Endothelial cell of umbilical vein (primary cell): Measurements from ENCODE around the gene RLF. TPM values are rescaled to one million over a fixed set of nuclear protein-coding genes. Genes with fewer than 3 reads are reported as not detected.

Experiments used
- BruUV-seq: library from RNA; stranded (reverse); fragments of 400-500 nt; replicated peaks from 2 replicates; lab custom pipeline; 2021; lab: Mats Ljungman, UMichigan
- CTCF ChIA-PET: fragments of 300-600, 350-600 bp; sonication (Branson Sonifier 250); formaldehyde crosslinking; loops from one replicate; lab custom pipeline; 2021; ENCODE audit warnings: antibody characterized with exemption, inconsistent platforms; lab: Charles Lee
- POLR2A ChIA-PET: fragments of 300-600, 350-600 bp; sonication (Branson Sonifier 250); formaldehyde crosslinking; loops from one replicate; lab custom pipeline; 2021; ENCODE audit warnings: antibody characterized with exemption, inconsistent platforms; lab: Charles Lee
- DNase-seq: peaks from one replicate; pipeline ENCODE4 v3.0.0-alpha.2; 2011; ENCODE audit warnings: low read depth, low spot score
- FAIRE-seq: peaks from 2 replicates; lab custom pipeline; 2011; peaks lifted over from hg19 to GRCh38; lab: Jason Lieb, UNC
- H2AFZ ChIP-seq: 2 replicates; pipeline ENCODE4 v1.6.0; 2012; ENCODE audit warnings: low read depth, low read length, control low read depth, inconsistent platforms
- H3K27ac ChIP-seq: 2 replicates; pipeline ENCODE4 v1.5.1; 2011; ENCODE audit warnings: low read depth, mild to moderate bottlenecking, control low read depth, low read length, moderate library complexity; ENCODE audit not compliant: insufficient read depth
- H3K27me3 ChIP-seq, 2 experiments: 2 replicates each; pipeline versions ENCODE4 v1.6.0 to v1.6.1; 2011; ENCODE audit warnings: low read length in 2 of 2, mixed read lengths in 1 of 2; ENCODE audit not compliant: control insufficient read depth in 2 of 2, insufficient read depth in 2 of 2
- H3K36me3 ChIP-seq, 2 experiments: 2 replicates in 1 of 2; 3 replicates in 1 of 2; pipeline ENCODE4 v1.5.1; 2011; ENCODE audit warnings: low read length in 2 of 2, mild to moderate bottlenecking in 1 of 2, moderate library complexity in 1 of 2; ENCODE audit not compliant: control insufficient read depth in 2 of 2, insufficient read depth in 2 of 2; ENCODE audit errors: extremely low read depth in 1 of 2
- H3K4me1 ChIP-seq: 3 replicates; pipeline ENCODE4 v1.5.1; 2011; ENCODE audit warnings: mild to moderate bottlenecking, low read length; ENCODE audit not compliant: control insufficient read depth, insufficient read depth; ENCODE audit errors: extremely low read depth
- H3K4me2 ChIP-seq: 2 replicates; pipeline ENCODE4 v1.6.1; 2011; ENCODE audit warnings: low read length, control low read depth, mixed read lengths; ENCODE audit not compliant: insufficient read depth
- H3K4me3 ChIP-seq, 3 experiments: fragments of 200-600 bp in 1 of 3; sonication (generic), shearing (Covaris generic) in 1 of 3; replicated peaks in 1 of 3; 2 replicates each; pipeline ENCODE4 v1.5.1; 2011 to 2016; ENCODE audit warnings: control low read depth in 3 of 3, low read length in 3 of 3, mild to moderate bottlenecking in 2 of 3, inconsistent platforms in 1 of 3, low read depth in 1 of 3, moderate library complexity in 1 of 3; ENCODE audit not compliant: insufficient read depth in 1 of 3
- H3K79me2 ChIP-seq: 2 replicates; pipeline ENCODE4 v1.6.0; 2012; ENCODE audit warnings: low read length, inconsistent platforms; ENCODE audit not compliant: control insufficient read depth, insufficient read depth
- H3K9ac ChIP-seq: replicated peaks from 2 replicates; pipeline ENCODE3; 2011; ENCODE audit warnings: low read length, control low read depth; ENCODE audit not compliant: insufficient read depth; ENCODE audit errors: extremely low read depth
- H3K9me1 ChIP-seq: replicated peaks from 3 replicates; pipeline ENCODE4 v1.6.0; 2011; ENCODE audit warnings: mild to moderate bottlenecking, low read length; ENCODE audit not compliant: control insufficient read depth, insufficient read depth; ENCODE audit errors: extremely low read depth
- H3K9me3 ChIP-seq: replicated peaks from 2 replicates; pipeline ENCODE4 v1.5.1; 2012; ENCODE audit warnings: low read length, inconsistent platforms; ENCODE audit not compliant: control insufficient read depth, insufficient read depth
- H4K20me1 ChIP-seq: replicated peaks from 2 replicates; pipeline ENCODE3; 2011; ENCODE audit warnings: mild to moderate bottlenecking, low read length; ENCODE audit not compliant: control insufficient read depth, insufficient read depth; ENCODE audit errors: extremely low read depth
- EZH2 ChIP-seq: IDR thresholded peaks from 2 replicates; pipeline ENCODE4 v1.6.1; 2012; ENCODE audit warnings: borderline replicate concordance, low read depth, mild to moderate bottlenecking, moderate library complexity, low read length, inconsistent platforms; ENCODE audit not compliant: severe bottlenecking
- FOS ChIP-seq: IDR thresholded peaks from 2 replicates; pipeline ENCODE4 v1.6.1; 2011; ENCODE audit warnings: mild to moderate bottlenecking, low read length, moderate library complexity, borderline replicate concordance; ENCODE audit not compliant: insufficient read depth
- GATA2 ChIP-seq: IDR thresholded peaks from 2 replicates; pipeline ENCODE4 v1.7.0; 2011; ENCODE audit warnings: low read depth, mild to moderate bottlenecking, moderate library complexity, mixed read lengths, low read length; ENCODE audit not compliant: insufficient read length, insufficient read depth
- JUN ChIP-seq: IDR thresholded peaks from 2 replicates; pipeline ENCODE4 v1.6.1; 2011; ENCODE audit warnings: borderline replicate concordance, low read depth; ENCODE audit not compliant: insufficient read length, insufficient read depth
- MYC ChIP-seq: IDR thresholded peaks from one replicate; pipeline ENCODE4 v1.6.1; 2011; ENCODE audit warnings: mild to moderate bottlenecking, low read depth, low read length
- POLR2A ChIP-seq: IDR thresholded peaks from 2 replicates; pipeline ENCODE4 v1.6.1; 2012; ENCODE audit warnings: low read depth, mild to moderate bottlenecking, control low read depth, low read length
- POLR2AphosphoS5 ChIP-seq: IDR thresholded peaks from 2 replicates; pipeline ENCODE4 v1.6.1; 2012; ENCODE audit warnings: low read depth, mild to moderate bottlenecking, control low read depth, low read length, moderate library complexity; ENCODE audit not compliant: insufficient read depth
- dilution Hi-C: fragments of 300-500 bp; cut with MboI; formaldehyde crosslinking; loops from one replicate; pipeline ENCODE4 v1.15.0; 2019; ENCODE audit warnings: low sequenced_read_pairs; ENCODE audit not compliant: extremely low pct_ligation_motif_present
- intact Hi-C: fragments of 100-400 bp; cut with micrococcal nuclease; formaldehyde crosslinking; loops from one replicate; pipeline ENCODE4 v1.10.0; 2022
- polyA plus RNA-seq, 4 experiments: library from polyadenylated mRNA; depleted of rRNA in 3 of 4; stranded (reverse) in 3 of 4; unstranded in 1 of 4; fragments of >200 nt; gene quantifications; 2 replicates each; pipeline versions ENCODE4 v1.2.1 to v1.2.3, GENCODE V29; 2011 to 2012; ENCODE audit warnings: missing spikeins in 1 of 4
- total RNA-seq: library from RNA; stranded (reverse); gene quantifications from 2 replicates; pipeline ENCODE4 v1.2.3, GENCODE V29; 2021
- TF ChIP-seq, protein P1 (sequence below), 2 donors: IDR thresholded peaks; 1 replicate in 1 of 2; 2 replicates in 1 of 2; pipeline ENCODE4 v1.5.1; 2011; ENCODE audit warnings: low read length in 2 of 2, mild to moderate bottlenecking in 2 of 2, moderate library complexity in 2 of 2, control low read depth in 1 of 2, inconsistent platforms in 1 of 2, low read depth in 1 of 2; ENCODE audit not compliant: insufficient read depth in 1 of 2; ENCODE audit errors: extremely low read depth in 1 of 2
- TF ChIP-seq, protein P2 (sequence below): IDR thresholded peaks from 2 replicates; pipeline ENCODE4 v1.6.1; 2011; ENCODE audit not compliant: insufficient read depth, insufficient read length

RLF gene
- total and polyA plus RNA-seq, 2 donors (not counting 3 experiments of a cell fraction or from before 2014, with no cell fraction given), result 2.7 to 9.4 TPM

DNA sequence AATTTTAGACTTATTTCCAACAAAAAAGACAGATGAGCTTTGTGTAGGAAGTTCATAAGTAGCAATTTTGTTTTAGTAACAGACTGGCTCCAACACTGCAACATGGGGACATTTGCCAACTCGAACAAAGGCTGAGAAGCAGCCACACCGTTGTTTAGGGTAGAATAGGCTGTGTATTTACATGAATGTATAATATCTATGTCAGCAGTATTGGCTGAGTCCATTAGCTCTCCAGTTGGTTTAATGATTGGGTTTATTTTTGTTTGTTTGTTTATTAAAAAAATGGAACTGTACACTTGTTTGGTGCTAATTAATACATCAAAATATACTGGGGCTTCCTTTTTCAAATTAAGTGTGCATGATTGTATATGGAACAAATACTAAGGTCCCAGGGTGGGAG is 79.2 kb downstream of the RLF start:
- Histone ChIP-seq H3K9ac (no peak overlapping the region), H2AFZ (no peak overlapping the region), H3K27me3 (no peaks in the 10 kb centered on the region), H3K4me2 (no peak overlapping the region), H3K4me3 (no peak overlapping the region), H3K9me1 (no peaks in the 10 kb centered on the region), H4K20me1 (no peaks in the 10 kb centered on the region), H3K79me2 (no peaks in the 10 kb centered on the region), H3K9me3 (no peaks in the 10 kb centered on the region), H3K36me3 (peaks cover 7 to 10% of the 10 kb centered on the region in 2 experiments), H3K4me1 (peaks cover 16% of the 10 kb centered on the region), H3K27ac (no peak overlapping the region)
- POLR2A ChIA-PET, result no interaction called here
- FAIRE-seq (no peak), DNase-seq (no peak)
- TF ChIP-seq POLR2A (no peak), MYC (no peak), EZH2 (no peak), JUN (no peak), GATA2 (no peak), POLR2AphosphoS5 (no peak), FOS (no peak)
- TF ChIP-seq, protein P1, sequence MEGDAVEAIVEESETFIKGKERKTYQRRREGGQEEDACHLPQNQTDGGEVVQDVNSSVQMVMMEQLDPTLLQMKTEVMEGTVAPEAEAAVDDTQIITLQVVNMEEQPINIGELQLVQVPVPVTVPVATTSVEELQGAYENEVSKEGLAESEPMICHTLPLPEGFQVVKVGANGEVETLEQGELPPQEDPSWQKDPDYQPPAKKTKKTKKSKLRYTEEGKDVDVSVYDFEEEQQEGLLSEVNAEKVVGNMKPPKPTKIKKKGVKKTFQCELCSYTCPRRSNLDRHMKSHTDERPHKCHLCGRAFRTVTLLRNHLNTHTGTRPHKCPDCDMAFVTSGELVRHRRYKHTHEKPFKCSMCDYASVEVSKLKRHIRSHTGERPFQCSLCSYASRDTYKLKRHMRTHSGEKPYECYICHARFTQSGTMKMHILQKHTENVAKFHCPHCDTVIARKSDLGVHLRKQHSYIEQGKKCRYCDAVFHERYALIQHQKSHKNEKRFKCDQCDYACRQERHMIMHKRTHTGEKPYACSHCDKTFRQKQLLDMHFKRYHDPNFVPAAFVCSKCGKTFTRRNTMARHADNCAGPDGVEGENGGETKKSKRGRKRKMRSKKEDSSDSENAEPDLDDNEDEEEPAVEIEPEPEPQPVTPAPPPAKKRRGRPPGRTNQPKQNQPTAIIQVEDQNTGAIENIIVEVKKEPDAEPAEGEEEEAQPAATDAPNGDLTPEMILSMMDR (IDR thresholded peaks at IDR 0.05; ENCODE audit: extremely low read depth in 1 of 2, insufficient read depth in 1 of 2, low read depth in 1 of 2, low read length in 2 of 2), result no peak
- TF ChIP-seq, protein P2, sequence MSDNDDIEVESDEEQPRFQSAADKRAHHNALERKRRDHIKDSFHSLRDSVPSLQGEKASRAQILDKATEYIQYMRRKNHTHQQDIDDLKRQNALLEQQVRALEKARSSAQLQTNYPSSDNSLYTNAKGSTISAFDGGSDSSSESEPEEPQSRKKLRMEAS, result no peak
- intact Hi-C loops, result no loop called here
- no TSS peak for BruUV-seq
- dilution Hi-C loops, result no loop called here
- CTCF ChIA-PET, result interaction anchor here (1.1 to 1.9 kb wide), 6 partner anchors 9 to 98 kb away, joined by 3 to 6 read pairs (median 4); no protein-coding TSS in a partner anchor
